Ovary (tissue), 3 donors: ENCODE data around the gene TSPAN13.

Source experiments
- EP300 ChIP-seq: sonication (generic); formaldehyde crosslinking; IDR thresholded peaks from one replicate; pipeline ENCODE4 v1.6.1; 2017; ENCODE audit warnings: antibody characterized with exemption
- POLR2A ChIP-seq: fragments of 450-650 bp; IDR thresholded peaks from one replicate; pipeline ENCODE4 v1.6.1; 2017; ENCODE audit warnings: antibody characterized with exemption, mild to moderate bottlenecking, moderate library complexity
- TF ChIP-seq, protein P1 (sequence below), 3 donors: fragments of 450-650 bp in 2 of 3; fragments of 200-600 bp in 1 of 3; IDR thresholded peaks; one replicate each; pipeline versions ENCODE4 v1.5.1 to v1.8.0; 2016 to 2022; ENCODE audit warnings: antibody characterized with exemption in 3 of 3, mild to moderate bottlenecking in 1 of 3
- donor health status: DM: no; HTN: no; CAD: no.

DNA sequence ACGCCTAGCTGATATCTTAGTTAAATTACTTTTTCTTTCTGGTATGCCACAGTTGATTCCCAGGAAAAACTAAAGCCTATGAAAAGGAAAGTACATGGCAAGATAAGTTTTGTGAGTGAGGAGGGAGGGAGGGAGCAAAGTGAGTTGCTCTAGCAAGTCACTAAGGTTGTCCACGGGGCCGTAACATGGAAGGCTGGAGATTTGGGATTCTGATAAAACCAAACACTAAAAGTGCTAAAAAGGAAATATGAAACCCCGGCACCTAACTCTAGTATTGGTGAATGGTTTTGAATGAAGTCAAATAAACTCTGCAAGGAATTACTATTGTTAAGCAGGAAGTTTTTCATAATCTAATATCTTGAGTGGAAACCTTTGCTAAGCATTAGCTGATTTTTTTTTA, 49.6 kb downstream of the TSPAN13 start:
- TF ChIP-seq, protein P1, sequence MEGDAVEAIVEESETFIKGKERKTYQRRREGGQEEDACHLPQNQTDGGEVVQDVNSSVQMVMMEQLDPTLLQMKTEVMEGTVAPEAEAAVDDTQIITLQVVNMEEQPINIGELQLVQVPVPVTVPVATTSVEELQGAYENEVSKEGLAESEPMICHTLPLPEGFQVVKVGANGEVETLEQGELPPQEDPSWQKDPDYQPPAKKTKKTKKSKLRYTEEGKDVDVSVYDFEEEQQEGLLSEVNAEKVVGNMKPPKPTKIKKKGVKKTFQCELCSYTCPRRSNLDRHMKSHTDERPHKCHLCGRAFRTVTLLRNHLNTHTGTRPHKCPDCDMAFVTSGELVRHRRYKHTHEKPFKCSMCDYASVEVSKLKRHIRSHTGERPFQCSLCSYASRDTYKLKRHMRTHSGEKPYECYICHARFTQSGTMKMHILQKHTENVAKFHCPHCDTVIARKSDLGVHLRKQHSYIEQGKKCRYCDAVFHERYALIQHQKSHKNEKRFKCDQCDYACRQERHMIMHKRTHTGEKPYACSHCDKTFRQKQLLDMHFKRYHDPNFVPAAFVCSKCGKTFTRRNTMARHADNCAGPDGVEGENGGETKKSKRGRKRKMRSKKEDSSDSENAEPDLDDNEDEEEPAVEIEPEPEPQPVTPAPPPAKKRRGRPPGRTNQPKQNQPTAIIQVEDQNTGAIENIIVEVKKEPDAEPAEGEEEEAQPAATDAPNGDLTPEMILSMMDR (IDR thresholded peaks at IDR 0.05) = no peak
- TF ChIP-seq POLR2A = no peak
- no peak for TF ChIP-seq EP300
